NCI-H1092 treated with DMSO at 0.1 percent for 48 hours (cell line): Measurements from ENCODE around the gene GATD1.
A peak's percentile ranks its signal among the peaks of the same experiment; 100 is the strongest.

Experiments used
- DNase-seq: peaks from one replicate; lab custom pipeline; 2025; lab: John Stamatoyannopoulos, UW

GATD1 gene

DNA sequence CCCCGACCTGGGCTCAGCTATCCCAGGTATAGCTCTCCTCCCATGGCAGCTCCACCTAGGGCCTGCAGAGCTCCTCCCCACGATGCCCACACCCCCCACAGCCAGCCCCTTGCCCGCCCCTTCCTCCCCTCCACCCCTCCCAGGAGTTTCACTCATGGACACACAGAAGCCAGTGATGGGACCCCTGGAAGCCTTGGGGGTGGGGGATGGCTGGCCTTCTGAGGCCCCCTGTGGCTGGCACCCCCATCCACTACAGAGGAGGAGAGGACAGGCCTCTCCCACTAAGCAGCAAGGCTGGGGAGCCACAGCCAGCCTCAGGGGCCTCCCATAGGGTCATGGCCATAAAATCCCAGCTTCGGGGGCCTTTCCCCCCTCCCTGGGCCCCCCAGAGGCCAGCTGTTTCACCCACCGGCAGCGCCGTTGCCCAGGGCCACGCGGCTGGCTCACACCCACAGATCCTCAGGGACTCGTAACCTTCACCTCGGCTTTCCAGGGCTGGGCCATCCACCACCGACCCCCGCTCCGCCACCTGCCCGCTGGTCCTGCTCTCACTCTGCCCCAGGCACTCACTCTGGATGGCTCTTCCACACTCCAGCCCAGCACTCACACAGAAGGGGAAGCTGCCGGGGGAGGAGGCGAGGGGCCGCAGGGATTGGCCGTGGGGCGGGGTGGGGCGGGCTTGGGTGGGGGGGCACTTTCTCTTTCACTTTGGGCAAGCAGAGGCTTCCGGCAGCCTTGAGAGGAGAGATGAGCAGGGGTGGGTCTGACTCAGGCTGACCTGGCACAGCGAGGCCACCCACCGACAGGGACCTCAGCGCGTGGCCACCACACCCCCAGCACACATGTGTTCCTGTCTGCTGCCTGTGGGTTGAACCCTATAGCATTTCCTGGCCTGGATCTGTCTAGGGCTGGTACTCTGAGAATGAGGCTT lies 18.6 kb upstream of the GATD1 start:
- DNase-seq, result peak; percentile 59

DNA sequence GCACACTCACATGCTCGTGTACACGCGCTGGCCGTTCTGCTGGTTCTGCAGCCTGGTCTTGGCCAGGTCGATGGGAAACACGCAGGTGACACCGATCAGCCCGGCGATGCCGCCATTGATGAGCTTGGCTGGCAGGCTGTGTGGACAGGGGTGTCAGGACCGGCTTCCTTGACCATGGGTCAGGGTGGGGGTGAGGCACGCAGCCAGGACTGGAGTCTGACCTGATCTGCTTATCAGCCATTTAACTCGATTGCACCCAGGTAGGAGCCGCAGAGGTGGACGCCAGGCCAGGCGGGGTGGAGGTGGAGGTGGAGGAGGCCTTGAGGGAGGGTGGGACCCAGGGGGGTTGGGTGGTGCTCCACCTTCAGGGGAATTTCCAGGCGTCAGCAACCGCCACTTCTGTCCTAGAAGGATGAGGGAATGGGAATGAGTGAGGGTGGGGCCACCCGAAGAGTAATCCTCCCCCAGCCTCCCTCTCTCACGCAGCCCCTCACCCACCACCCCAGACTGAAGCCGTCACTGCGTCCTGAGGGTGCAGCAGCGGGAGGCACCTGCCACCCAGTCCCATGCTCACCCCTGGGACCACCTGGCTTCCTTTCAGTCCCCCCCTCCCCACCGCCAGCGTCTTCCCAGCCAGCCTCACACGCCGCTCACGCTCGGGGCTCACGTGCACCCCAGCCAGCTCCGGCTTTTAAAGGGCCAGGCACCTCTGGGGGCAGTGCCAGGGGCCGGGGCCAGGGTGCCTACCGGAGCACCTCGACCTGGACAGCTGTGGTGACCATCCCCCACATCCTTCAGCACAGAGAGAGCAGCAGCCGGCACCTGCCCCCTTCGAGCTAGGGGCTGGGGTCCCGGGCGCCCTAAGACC lies 17.7 kb upstream of the GATD1 start:
- DNase-seq, result no peak

GRCh38 chr11:794013-794765 lies 16.9 kb upstream of the GATD1 start:
- no peak for DNase-seq

GRCh38 chr11:793556-793955 lies 16.3 kb upstream of the GATD1 start:
- DNase-seq, result no peak

- no peak for DNase-seq
Observed at GRCh38 chr11:792873-793272, 15.6 kb upstream of the GATD1 start.

GRCh38 chr11:792535-792821 lies 15.2 kb upstream of the GATD1 start:
- DNase-seq, result no peak

DNA sequence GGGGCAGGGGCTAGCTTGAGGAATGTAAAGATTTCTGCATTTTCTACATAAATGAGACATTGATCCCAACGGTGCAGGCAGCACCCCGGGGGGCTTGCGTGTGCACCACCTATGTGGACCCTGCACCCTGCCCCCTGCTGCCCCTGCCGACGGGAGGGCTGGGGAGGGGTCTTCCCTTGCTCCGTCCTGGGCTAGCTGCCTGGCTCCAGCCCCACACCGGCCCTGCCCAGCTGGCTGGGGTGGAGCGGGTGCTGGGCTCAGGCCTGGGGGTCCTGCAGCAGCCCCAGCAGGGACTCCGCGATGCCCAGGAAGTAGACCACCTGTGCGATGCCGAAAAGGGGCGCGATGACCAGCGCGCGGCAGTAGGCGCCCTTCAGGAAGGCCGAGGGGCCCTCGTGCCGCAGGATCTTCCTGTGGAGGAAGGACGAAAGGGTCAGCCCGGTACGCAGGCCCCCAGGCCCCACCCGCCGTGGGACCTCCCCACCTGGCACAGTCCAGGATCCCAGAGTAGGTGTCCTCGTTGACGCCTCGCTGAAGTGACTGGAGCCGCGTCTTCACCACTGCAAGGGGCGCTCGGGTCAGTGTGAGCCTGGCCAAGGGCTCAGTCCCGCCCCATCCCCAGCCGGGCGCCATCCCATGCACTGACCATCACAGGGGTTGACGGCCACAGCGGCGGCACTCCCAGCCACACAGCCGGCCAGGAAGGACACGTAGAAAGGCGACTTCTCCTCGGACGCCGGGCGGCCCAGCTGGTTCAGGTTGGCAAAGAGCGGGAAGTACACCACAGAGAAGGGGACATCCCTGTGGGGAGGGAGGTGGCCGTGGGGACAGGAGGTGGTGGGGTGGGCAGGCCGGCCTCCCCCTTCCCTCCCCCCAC lies 14.6 kb upstream of the GATD1 start:
- DNase-seq, result no peak

GRCh38 chr11:790721-791564 lies 13.7 kb upstream of the GATD1 start:
- no peak for DNase-seq

- peak; percentile 15 for DNase-seq
Observed at GRCh38 chr11:789943-790342, 12.7 kb upstream of the GATD1 start, which contains the start of gene CEND1. TSS of gene CEND1 (minus strand) at chr11:790090. CDS start at chr11:788576, 1,514 bp downstream.

GRCh38 chr11:788953-789940 lies 12.0 kb upstream of the GATD1 start:
- no peak for DNase-seq

- DNase-seq, result no peak
Observed at GRCh38 chr11:788009-788640, 10.8 kb upstream of the GATD1 start.

DNA sequence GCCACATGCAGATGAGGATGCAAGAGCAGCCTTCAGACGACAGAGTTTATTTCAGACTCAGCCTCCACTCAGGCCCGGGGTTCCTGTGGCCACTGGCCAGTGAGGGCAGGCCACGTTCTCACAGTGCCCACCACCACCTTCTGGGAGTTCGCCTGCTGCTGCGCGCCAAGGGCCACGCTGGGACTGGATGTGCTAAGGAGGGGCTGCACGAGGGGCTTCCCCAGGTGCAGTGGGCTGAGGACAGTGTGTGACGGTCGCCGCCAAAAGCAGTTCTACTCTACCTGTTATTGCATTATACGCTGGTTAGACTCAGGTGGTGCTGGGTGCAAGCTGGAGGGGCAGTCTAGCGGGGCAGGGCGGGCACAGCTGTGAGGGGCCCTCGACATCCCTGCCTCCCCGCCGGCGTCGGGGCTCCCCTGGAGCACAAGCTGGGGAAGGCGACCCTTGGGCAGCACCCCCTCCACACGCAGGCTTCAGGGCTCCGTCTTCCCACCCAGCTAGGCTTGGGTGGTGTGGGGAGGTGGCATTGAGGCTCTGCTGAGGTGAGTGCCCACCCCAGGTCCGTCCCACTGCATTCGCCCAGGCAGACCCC lies 9.9 kb upstream of the GATD1 start:
- no peak for DNase-seq

DNA sequence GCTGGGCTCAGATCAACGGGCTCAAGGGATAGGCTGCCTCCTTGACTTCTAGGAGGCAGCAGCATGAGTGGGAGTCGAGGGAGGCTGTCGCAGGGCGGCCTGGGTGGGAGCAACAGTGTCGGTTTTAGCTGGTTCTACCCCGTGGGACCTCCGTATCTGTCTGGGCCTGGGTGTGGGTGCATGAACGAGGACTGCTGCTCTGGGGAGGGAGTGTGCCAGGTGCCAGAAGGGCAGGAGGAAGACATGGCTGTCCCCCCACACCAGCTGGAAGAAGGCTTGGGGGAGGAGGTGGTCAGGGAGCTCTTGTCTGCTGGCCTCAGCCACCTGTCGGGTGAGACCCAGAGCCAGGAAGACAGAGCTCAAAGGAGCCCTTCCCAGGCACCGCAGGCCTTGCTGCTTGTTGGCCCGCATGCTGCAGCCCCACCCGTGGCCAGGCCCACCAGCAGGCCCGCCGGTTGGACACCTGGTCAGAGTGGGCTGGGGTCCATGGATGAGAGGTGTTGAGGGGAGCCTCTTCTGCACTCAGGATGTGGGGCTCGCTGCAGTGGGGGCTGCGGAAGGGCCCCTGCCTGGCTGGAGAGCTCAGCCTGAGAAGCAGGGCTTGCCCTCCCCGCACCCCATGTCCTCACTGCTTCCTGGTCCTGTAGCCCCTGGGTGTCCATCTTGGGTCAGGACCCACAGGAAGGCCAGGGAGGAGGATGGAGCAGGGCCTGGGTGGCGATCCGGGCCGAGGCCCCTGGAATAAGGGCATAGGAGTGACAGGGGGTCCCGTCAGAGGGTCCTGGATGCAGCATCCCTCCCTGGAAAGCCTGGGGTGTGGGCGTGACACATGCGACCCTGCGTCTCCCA lies 9.2 kb upstream of the GATD1 start:
- DNase-seq, result no peak

DNA sequence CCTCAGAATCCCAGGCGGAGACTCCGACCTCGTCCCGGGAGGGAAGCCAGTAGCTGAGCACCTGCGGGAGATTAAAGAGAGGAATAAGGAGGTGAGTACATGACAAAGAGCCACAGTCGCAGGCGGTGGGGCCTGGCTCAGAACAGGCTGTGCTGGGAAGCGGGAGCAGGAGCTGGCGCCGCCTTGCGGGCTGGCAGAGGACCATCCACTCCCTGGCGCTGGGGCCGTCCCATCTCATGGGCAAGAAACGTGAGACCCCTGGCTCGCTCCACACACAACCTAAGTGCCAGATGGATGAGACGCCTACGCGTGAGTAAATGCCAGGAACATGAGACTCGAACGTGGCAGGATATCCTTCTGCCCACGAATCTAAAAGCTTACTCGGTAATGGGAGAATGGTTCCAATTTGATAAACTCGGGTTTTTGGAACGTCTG lies 6.3 kb upstream of the GATD1 start:
- DNase-seq, result peak; percentile 21

- DNase-seq, result no peak
Observed at GRCh38 chr11:782264-783174, 5.2 kb upstream of the GATD1 start.

GRCh38 chr11:779955-780532 lies 2.8 kb upstream of the GATD1 start:
- DNase-seq, result no peak
